Small intestine (tissue), 16 donors: ENCODE measurements around the gene STK17B. TPM values are rescaled to one million over a fixed set of nuclear protein-coding genes. Genes with fewer than 3 reads are reported as not detected.

Source experiments
- DNase-seq, 2 donors: peaks; one replicate each; pipeline versions ENCODE4 v3.0.0 to v3.0.0-alpha.2; 2013
- FAIRE-seq: peaks from 2 replicates; lab custom pipeline; 2012; peaks lifted over from hg19 to GRCh38; lab: Jason Lieb, UNC
- H3K27ac ChIP-seq, 3 donors: one replicate each; pipeline ENCODE4 v1.5.1; 2013; ENCODE audit warnings: low read length in 2 of 3, mild to moderate bottlenecking in 2 of 3, control low read depth in 1 of 3, inconsistent platforms in 1 of 3, low read depth in 1 of 3, moderate library complexity in 1 of 3
- H3K27me3 ChIP-seq, 3 donors: one replicate each; pipeline ENCODE4 v1.6.1; 2013; ENCODE audit warnings: low read length in 3 of 3, inconsistent platforms in 1 of 3; ENCODE audit not compliant: control insufficient read depth in 3 of 3, insufficient read depth in 3 of 3
- H3K36me3 ChIP-seq, 3 donors: one replicate each; pipeline ENCODE4 v1.6.1; 2013; ENCODE audit warnings: low read length in 3 of 3, inconsistent platforms in 1 of 3, low read depth in 1 of 3, mild to moderate bottlenecking in 1 of 3, moderate library complexity in 1 of 3; ENCODE audit not compliant: control insufficient read depth in 3 of 3, insufficient read depth in 2 of 3
- H3K4me1 ChIP-seq, 3 donors: one replicate each; pipeline ENCODE4 v1.6.1; 2013; ENCODE audit warnings: low read length in 2 of 3, inconsistent platforms in 1 of 3, low read depth in 1 of 3, mild to moderate bottlenecking in 1 of 3, moderate library complexity in 1 of 3; ENCODE audit not compliant: control insufficient read depth in 3 of 3, insufficient read depth in 2 of 3
- H3K4me3 ChIP-seq, 3 donors: one replicate each; pipeline ENCODE4 v1.5.1; 2013; ENCODE audit warnings: low read length in 3 of 3, control low read depth in 1 of 3, inconsistent platforms in 1 of 3, low read depth in 1 of 3, mild to moderate bottlenecking in 1 of 3, moderate library complexity in 1 of 3
- H3K9me3 ChIP-seq, 2 donors: one replicate each; pipeline ENCODE4 v1.6.1; 2013; ENCODE audit warnings: low read depth in 1 of 2, low read length in 1 of 2; ENCODE audit not compliant: control insufficient read depth in 2 of 2, insufficient read depth in 1 of 2
- WGBS, 3 donors: extraction: QIAGEN DNeasy Blood & Tissue Kit; methylation state at CpG; one replicate each; pipeline ENCODE4 v1.1.7; 2013; 5-methylcytosine and 5-hydroxymethylcytosine counted together
- long read RNA-seq, 10 donors: transcript quantifications; one replicate each; lab custom pipeline, GENCODE V29; 2026
- polyA plus RNA-seq, 4 donors: library from polyadenylated mRNA; stranded (reverse) in 3 of 4; unstranded in 1 of 4; fragments of 200-250 nt in 3 of 4; fragments of 120-200 nt in 1 of 4; gene quantifications; one replicate each; pipeline versions ENCODE4 v1.2.1 to v1.2.3, GENCODE V29; 2013
- donor health status: healthy with polysubstance abuse.
- donor health status: control.
- donor health status: control.
- donor health status: Bipolar disorder and iron deficiency.
- donor health status: healthy.

STK17B gene
- 10 to 100 TPM in 3 of 4 donors, 1 to 10 TPM in 1; 6.7 to 27.7 (median 19.2) TPM for polyA plus RNA-seq
- long read RNA-seq, donor 1: 0 reads
- long read RNA-seq, donor 2: 0 reads
- long read RNA-seq, donor 3: 0 reads
- long read RNA-seq, donor 4: 0 reads
- long read RNA-seq, donor 5: 0 reads
- long read RNA-seq, donor 6: 0 reads
- long read RNA-seq, donor 7: 0 reads
- long read RNA-seq, donor 8: 0 reads
- long read RNA-seq, donor 9: 0 reads
- long read RNA-seq, donor 10: 0 reads

- Histone ChIP-seq H3K36me3 (no peaks in the 10 kb centered on the region), H3K27ac (peak within 1 kb of the TSS; percentile 96 to 99 (median 96)), H3K9me3 (no peaks in the 10 kb centered on the region), H3K4me3 (peak within 1 kb of the TSS; percentile 92 to 97 (median 96)), H3K27me3 (no peaks in the 10 kb centered on the region), H3K4me1 (peaks cover 0 to 7% (median 2%) of the 10 kb centered on the region in 3 donors)
- FAIRE-seq: no peak
- DNase-seq: peak; percentile 96 to 97
- 0 to 1% (median 0%) methylated on average over 56 to 72 of the region's 72 CpGs for WGBS, 3 donors
Measured at GRCh38 chr2:196171248-196171871, at the start of gene STK17B. STK17B (minus strand) TSS chr2:196171578; CDS start chr2:196163383, 8,195 bp downstream.

DNA sequence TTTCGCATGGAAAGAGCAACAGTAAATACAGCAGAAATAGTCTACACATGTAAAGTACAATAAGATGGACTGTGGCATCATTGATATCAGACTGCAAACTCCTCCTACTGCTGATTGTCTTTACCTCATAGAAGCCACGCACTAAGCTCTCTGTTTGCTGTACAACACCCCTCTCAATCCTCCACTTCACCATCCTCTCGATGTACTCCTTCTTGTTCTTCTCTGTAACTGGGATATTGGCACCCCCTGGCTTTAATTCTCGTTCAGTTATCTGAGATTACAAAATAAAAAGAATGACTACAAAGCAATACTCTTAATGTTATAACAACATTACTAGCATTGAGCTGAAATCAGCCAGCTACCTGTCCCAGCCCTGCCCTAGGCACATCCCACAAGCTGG, 49.3 kb upstream of the STK17B start:
- DNase-seq: no peak
- H3K4me3 ChIP-seq: no peak overlapping the region
- H3K9me3 ChIP-seq: no peaks in the 10 kb centered on the region
- FAIRE-seq: no peak
- no peaks in the 10 kb centered on the region for H3K36me3 ChIP-seq
- H3K4me1 ChIP-seq: peaks cover 0 to 2% (median 2%) of the 10 kb centered on the region in 3 donors
- H3K27ac ChIP-seq: no peak overlapping the region
- H3K27me3 ChIP-seq: no peaks in the 10 kb centered on the region
- WGBS, 3 donors: 75 to 83% (median 81%) methylated on average over 4 of the region's 4 CpGs

GRCh38 chr2:196219671-196220070, 48.3 kb upstream of the STK17B start:
- H3K4me3 ChIP-seq: no peak overlapping the region
- 19 to 59% (median 23%) methylated on average over 3 of the region's 3 CpGs for WGBS, 3 donors
- no peaks in the 10 kb centered on the region for H3K36me3 ChIP-seq
- no peaks in the 10 kb centered on the region for H3K27me3 ChIP-seq
- H3K4me1 ChIP-seq: peaks cover 0 to 2% (median 2%) of the 10 kb centered on the region in 3 donors
- DNase-seq: peak; percentile 66 to 80
- H3K27ac ChIP-seq: peak overlapping the region in 1 of 3 donors; percentile 41
- no peaks in the 10 kb centered on the region for H3K9me3 ChIP-seq
- no peak for FAIRE-seq

DNA sequence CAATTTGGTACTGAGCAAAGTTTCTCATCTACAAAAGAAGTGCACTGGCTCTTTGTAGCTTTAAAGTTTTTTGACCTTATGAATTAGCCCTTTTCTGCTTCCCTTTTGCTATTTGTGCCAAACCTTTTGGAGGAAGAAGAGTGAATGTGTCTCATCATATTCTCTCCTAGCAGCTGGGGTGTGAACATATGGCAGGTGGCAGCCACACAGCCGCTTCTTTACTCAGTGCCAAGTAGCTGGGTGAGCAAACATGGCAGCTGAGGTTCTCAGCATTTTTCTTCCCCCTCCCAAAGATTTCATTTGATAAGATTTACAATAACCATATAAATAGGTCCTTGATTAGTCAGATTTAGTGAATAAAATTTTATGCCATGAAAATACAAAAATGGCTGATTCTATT, 46.7 kb upstream of the STK17B start:
- DNase-seq: no peak
- no peak for FAIRE-seq
- WGBS, 3 donors: 84 to 91% (median 90%) methylated on average over 1 of the region's 1 CpG
- Histone ChIP-seq H3K4me3 (no peak overlapping the region), H3K4me1 (peaks cover 0 to 2% (median 2%) of the 10 kb centered on the region in 3 donors), H3K36me3 (no peaks in the 10 kb centered on the region), H3K9me3 (no peaks in the 10 kb centered on the region), H3K27ac (no peak overlapping the region), H3K27me3 (no peaks in the 10 kb centered on the region)

DNA sequence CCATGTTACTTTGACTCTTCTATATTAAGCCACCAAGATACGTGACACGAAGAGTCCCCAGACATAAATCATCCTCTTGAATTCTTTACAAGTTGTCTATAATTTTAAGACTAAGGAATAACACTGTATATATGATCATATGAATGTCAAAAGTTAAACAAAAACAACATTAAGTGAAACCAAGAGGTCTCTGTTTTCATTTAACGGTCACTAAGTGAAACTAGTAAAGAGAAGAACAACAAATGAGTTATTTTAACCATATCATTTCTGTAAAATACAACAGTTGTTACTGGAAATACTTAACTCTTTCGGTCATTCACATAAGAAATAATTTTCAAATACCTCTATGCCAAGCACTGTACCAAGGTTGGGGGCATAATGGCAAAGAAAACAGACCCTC, 45.7 kb upstream of the STK17B start:
- 81 to 89% (median 82%) methylated on average over 4 of the region's 4 CpGs for WGBS, 3 donors
- no peak overlapping the region for H3K27ac ChIP-seq
- no peaks in the 10 kb centered on the region for H3K27me3 ChIP-seq
- peaks cover 0 to 2% (median 2%) of the 10 kb centered on the region in 3 donors for H3K4me1 ChIP-seq
- H3K9me3 ChIP-seq: no peaks in the 10 kb centered on the region
- H3K36me3 ChIP-seq: no peaks in the 10 kb centered on the region
- DNase-seq (no peak), FAIRE-seq (no peak)
- H3K4me3 ChIP-seq: no peak overlapping the region

DNA sequence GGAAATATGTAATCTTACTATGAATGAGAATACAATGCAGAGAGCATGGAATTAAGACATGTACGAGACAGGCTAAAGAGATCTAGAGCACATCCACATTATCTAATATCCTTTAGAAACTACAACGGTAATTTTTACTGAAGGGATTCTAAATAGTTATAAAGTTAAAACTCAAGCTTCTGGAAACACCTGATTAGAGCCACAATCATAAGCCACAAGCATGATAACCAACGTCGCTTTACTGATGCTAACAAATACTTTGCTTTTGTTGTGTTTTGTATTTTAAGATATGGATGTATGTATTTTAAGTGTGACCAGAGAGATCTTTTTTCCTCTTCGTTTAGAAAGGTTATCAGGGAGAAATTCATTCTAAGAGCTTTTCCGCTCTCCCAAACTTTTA, 44.0 kb upstream of the STK17B start:
- 87 to 94% (median 93%) methylated on average over 6 of the region's 6 CpGs for WGBS, 3 donors
- DNase-seq (no peak), FAIRE-seq (no peak)
- H3K4me1 ChIP-seq: peaks cover 0 to 2% (median 0%) of the 10 kb centered on the region in 3 donors
- no peaks in the 10 kb centered on the region for H3K36me3 ChIP-seq
- H3K27me3 ChIP-seq: no peaks in the 10 kb centered on the region
- no peaks in the 10 kb centered on the region for H3K9me3 ChIP-seq
- no peak overlapping the region for H3K4me3 ChIP-seq
- no peak overlapping the region for H3K27ac ChIP-seq

- DNase-seq: no peak
- no peaks in the 10 kb centered on the region for H3K4me1 ChIP-seq
- no peaks in the 10 kb centered on the region for H3K36me3 ChIP-seq
- H3K27me3 ChIP-seq: no peaks in the 10 kb centered on the region
- H3K4me3 ChIP-seq: no peak overlapping the region
- no peak for FAIRE-seq
- H3K27ac ChIP-seq: no peak overlapping the region
- no peaks in the 10 kb centered on the region for H3K9me3 ChIP-seq
Measured at GRCh38 chr2:196214156-196214555, 42.8 kb upstream of the STK17B start.

DNA sequence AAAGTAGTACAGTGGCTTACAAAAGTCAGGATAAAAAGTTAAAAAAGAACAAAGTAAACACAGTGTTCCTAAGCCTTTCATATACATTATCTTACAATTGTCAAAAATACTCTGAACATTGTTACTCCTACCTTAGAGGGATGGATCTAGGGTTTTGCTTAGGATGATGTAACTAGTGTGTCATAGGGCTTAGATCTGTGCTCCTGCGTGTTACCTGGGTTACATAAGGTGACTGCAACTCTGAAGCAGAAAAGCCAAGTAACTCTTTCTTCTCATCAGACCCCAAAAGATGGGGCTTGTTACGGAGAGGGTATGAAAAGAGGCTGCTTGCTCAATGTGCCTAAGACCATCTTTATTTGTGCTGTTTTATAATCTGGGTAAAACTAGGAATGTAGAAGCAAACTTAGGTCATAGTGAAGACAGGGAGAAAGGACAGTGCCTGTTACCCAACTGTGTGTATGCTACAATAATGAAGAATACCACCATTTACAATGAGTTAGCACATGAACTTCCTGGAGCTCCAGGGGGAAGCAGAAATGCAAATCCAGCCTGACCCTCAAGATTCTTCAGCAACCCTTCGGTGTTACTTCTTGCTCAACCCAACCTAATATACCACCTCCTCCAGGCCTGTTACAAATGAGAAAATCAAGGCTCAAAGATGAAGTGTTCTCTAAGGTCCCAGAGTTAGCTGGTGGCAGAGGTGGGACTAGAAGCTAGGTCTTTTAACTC, 42.0 kb upstream of the STK17B start:
- no peak for FAIRE-seq
- 83 to 92% (median 89%) methylated on average over 3 of the region's 3 CpGs for WGBS, 3 donors

More for the DNA sequence above, 42.0 kb upstream of the STK17B start:
- H3K4me3 ChIP-seq: no peak overlapping the region
- no peaks in the 10 kb centered on the region for H3K9me3 ChIP-seq
- H3K27me3 ChIP-seq: no peaks in the 10 kb centered on the region
- no peaks in the 10 kb centered on the region for H3K36me3 ChIP-seq
- no peaks in the 10 kb centered on the region for H3K4me1 ChIP-seq
- H3K27ac ChIP-seq: no peak overlapping the region
- DNase-seq: no peak
